ENCODE data around the gene INTS3. TPM values are rescaled to one million over a fixed set of nuclear protein-coding genes. Genes with fewer than 3 reads are reported as not detected.

INTS3 gene
- total RNA-seq (2011; cell fraction: chromatin; rRNA removed; ENCODE audit: low replicate concordance): 186 and 226 TPM in 2 replicates
- total RNA-seq (2011; cell fraction: nucleolus; rRNA removed): 87.4 and 90.9 TPM in 2 replicates
- 121 and 131 TPM in 2 replicates for total RNA-seq (2011; cell fraction: nucleoplasm; rRNA removed)
- 11.4 and 15.5 TPM in 2 replicates for total RNA-seq (2014; rRNA removed)
- 12.2 and 14.3 TPM in 2 replicates for total RNA-seq (2014; rRNA removed; fragmentation: Illumina TruSeq; extraction: Trizol)
- total RNA-seq (2015; rRNA removed; fragmentation: Illumina TruSeq; extraction: Trizol): 14.9 and 15.6 TPM in 2 replicates
- 23.6 and 24.1 TPM in 2 replicates for total RNA-seq (2021)
- 16.6 and 35.4 TPM in 2 replicates for polyA plus RNA-seq (2011; rRNA removed)
- 11.3 and 19.7 TPM in 2 replicates for polyA plus RNA-seq (2011; cell fraction: cytosol; rRNA removed)
- polyA plus RNA-seq (2011; cell fraction: nucleus; rRNA removed): 134 and 147 TPM in 2 replicates
- 21.2 and 29.9 TPM in 2 replicates for polyA plus RNA-seq (2012)
- 17.2 and 20.4 TPM in 2 replicates for polyA plus RNA-seq (2014; fragmentation: Illumina TruSeq; extraction: Trizol)
- polyA plus RNA-seq (2014; fragmentation: Nextera tagmentation; extraction: Ambion mirVana): 1 to 10 TPM; 6.3 to 7.8 TPM
- polyA plus RNA-seq (2014; rRNA removed): 13.2 and 15.3 TPM in 2 replicates
- polyA minus RNA-seq (2011; rRNA and poly(A)+ RNA removed): 26.3 and 30.0 TPM in 2 replicates
- polyA minus RNA-seq (2011; cell fraction: cytosol; rRNA and poly(A)+ RNA removed): 15.4 and 18.2 TPM in 2 replicates
- polyA minus RNA-seq (2011; cell fraction: nucleus; rRNA and poly(A)+ RNA removed): 27.9 and 49.8 TPM in 2 replicates
- Bru-seq, nascent RNA: percentile 60 among the genes with signal in this experiment
- percentile 65 among the genes with signal in this experiment for BruChase-seq, experiment 1, labeled RNA remaining after a 2-hour chase
- BruChase-seq, experiment 2, labeled RNA remaining after a 6-hour chase: percentile 73 among the genes with signal in this experiment
- long read RNA-seq, experiment 1, full-length matches to known transcripts: 4 of 43 reads
- long read RNA-seq, experiment 1, partial matches to known transcripts: 21 of 43 reads
- long read RNA-seq, experiment 1, other reads (novel, unspliced or antisense): 18 of 43 reads
- long read RNA-seq, experiment 2, full-length matches to known transcripts: 6 of 19 reads
- long read RNA-seq, experiment 2, partial matches to known transcripts: 4 of 19 reads
- long read RNA-seq, experiment 2, other reads (novel, unspliced or antisense): 9 of 19 reads
- long read RNA-seq, experiment 3, partial matches to known transcripts: 2 of 2 reads
- long read RNA-seq, experiment 3, other reads (novel, unspliced or antisense): 0 of 2 reads

DNA sequence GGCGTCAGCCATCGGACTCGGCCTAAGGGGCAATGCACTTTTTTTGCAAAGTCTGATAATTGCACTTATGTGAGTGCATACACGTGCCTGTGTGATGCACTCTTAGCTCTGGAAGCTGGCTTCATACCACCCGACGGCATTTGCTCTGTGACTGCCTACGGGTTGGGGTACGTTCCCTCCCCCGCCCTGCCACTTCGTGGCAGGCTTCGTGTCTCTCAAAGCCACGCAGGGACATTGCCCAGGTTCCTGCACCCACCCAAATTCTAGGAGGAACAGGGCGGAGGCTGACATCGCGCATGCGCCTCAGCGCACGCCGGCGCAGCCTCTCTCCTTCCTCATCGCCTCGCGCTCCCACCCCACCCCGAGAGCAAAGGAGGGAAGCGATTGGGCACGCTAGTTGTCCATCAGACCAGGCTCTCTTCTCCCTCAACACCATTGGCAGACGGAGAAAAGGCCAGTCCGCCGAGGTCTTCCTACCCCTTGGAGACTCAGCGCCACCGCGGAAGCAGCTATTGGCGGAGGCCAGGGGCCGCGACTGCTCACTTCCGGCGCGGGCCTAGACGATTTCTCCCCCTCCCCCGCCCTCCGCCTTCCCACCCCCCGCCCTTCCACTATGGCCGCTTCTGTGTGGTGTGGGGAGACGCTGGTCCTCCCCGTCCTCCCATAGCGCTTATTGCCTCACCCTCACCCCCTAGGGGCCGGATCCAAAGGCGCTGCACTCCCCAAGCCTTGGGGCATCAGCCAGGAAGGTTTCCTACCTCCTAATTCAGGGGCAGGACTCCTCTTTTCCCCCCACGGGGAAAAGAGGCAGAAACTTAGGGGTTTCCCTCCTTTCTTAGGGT is at the start of gene INTS3:
Gene INTS3, plus strand, starts transcription at position 588 of the 842 bp plus-strand sequence. CDS start 585 bp downstream, outside the sequence.
- intact Hi-C loops (cut with micrococcal nuclease): no loop called here
- no peaks in the 10 kb centered on the region for H3K9me3 ChIP-seq (replicated peaks; ENCODE audit: control insufficient read depth, insufficient read depth, low read depth, low read length)
- no peaks in the 10 kb centered on the region for H3K36me3 ChIP-seq (ENCODE audit: control insufficient read depth, insufficient read depth, low read length)
- POLR2A ChIA-PET: interaction anchor here (0.5 to 2.2 kb wide), 7 partner anchors 12 to 263 kb away, joined by 3 to 12 read pairs (median 3); partner anchors contain the start of gene RPS27
- 7% methylated on average over 25 of the region's 49 CpGs for WGBS (ENCODE audit: insufficient coverage, low coverage, missing lambda C conversion rate)
- BruUV-seq (replicated peaks): no TSS peak
- H3K4me1 ChIP-seq (replicated peaks in 1 of 2; ENCODE audit: control insufficient read depth in 2 of 2, insufficient read depth in 2 of 2, low read length in 2 of 2): peaks cover 7 to 11% of the 10 kb centered on the region in 2 experiments; a peak in 4 of 5 replicates
- FAIRE-seq: peak; percentile 100
- peak within 1 kb of the TSS; percentile 94 to 100 for H3K9ac ChIP-seq (ENCODE audit: insufficient read depth in 1 of 2, low read depth in 2 of 2, low read length in 2 of 2)
- in situ Hi-C loops (cut with MboI): no loop called here
- DNase-seq (ENCODE audit: extremely low read depth in 1 of 4, low spot score in 3 of 4): peak; percentile 100
- H2AFZ ChIP-seq (ENCODE audit: low read depth, low read length): peak within 1 kb of the TSS; percentile 96
- CTCF ChIA-PET (ENCODE audit: low intra/inter-chr PET ratio): interaction anchor here (0.6 kb wide), 1 partner anchor 159 kb away, joined by 3 read pairs; no protein-coding TSS in a partner anchor
- H3K4me3 ChIP-seq: peak within 1 kb of the TSS; percentile 84
- peak; percentile 100 for ATAC-seq
- peaks cover 15% of the 10 kb centered on the region for H3K79me2 ChIP-seq (ENCODE audit: control insufficient read depth, insufficient read depth, low read length)
- H4K20me1 ChIP-seq (replicated peaks; ENCODE audit: control insufficient read depth, insufficient read depth, low read length): no peaks in the 10 kb centered on the region
- peak within 1 kb of the TSS; percentile 94 for H3K27ac ChIP-seq (ENCODE audit: extremely low read depth, low read depth, low read length)
- H3K9me1 ChIP-seq (ENCODE audit: control insufficient read depth, insufficient read depth, low read length): no peaks in the 10 kb centered on the region
- no peaks in the 10 kb centered on the region for H3K27me3 ChIP-seq (ENCODE audit: control insufficient read depth in 2 of 2, insufficient read depth in 2 of 2, low read length in 2 of 2)
- peak within 1 kb of the TSS; percentile 94 for H3K4me2 ChIP-seq (ENCODE audit: insufficient read depth, low read length)
- TF ChIP-seq SIN3A (IDR thresholded peaks at IDR 0.05; ENCODE audit: borderline replicate concordance in 2 of 2, control insufficient read depth in 1 of 2, low read depth in 2 of 2, low read length in 2 of 2) (0 out of 4 replicates have a peak, but pooled peaks of 1 of the 2 experiments have one; percentile 37), NR1H2 (CRISPR knock-in tag; IDR thresholded peaks at IDR 0.05) (no peak), FOXP1 (CRISPR knock-in tag; IDR thresholded peaks at IDR 0.05) (peak; percentile 58; the same call in 1 of the 2 replicates), ZNF583 (CRISPR knock-in tag; IDR thresholded peaks at IDR 0.05) (no peak), PBX2 (CRISPR knock-in tag; IDR thresholded peaks at IDR 0.05; ENCODE audit: low read depth) (peak; percentile 80), PBX2 (tag; conservative IDR thresholded peaks at IDR 0.05; ENCODE audit: low read depth) (peak; percentile 97), HDAC6 (IDR thresholded peaks at IDR 0.05; ENCODE audit: low read depth, low read length) (no peak)

Measured in K562 (cell line).